DMS153 treated with DMSO at 0.1 percent for 48 hours (cell line): Measurements from ENCODE around the gene APOA4.

ENCODE experiments used
- DNase-seq: peaks from one replicate; lab custom pipeline; 2025; ENCODE audit not compliant: unreplicated experiment; lab: John Stamatoyannopoulos, UW

Gene APOA4

DNA sequence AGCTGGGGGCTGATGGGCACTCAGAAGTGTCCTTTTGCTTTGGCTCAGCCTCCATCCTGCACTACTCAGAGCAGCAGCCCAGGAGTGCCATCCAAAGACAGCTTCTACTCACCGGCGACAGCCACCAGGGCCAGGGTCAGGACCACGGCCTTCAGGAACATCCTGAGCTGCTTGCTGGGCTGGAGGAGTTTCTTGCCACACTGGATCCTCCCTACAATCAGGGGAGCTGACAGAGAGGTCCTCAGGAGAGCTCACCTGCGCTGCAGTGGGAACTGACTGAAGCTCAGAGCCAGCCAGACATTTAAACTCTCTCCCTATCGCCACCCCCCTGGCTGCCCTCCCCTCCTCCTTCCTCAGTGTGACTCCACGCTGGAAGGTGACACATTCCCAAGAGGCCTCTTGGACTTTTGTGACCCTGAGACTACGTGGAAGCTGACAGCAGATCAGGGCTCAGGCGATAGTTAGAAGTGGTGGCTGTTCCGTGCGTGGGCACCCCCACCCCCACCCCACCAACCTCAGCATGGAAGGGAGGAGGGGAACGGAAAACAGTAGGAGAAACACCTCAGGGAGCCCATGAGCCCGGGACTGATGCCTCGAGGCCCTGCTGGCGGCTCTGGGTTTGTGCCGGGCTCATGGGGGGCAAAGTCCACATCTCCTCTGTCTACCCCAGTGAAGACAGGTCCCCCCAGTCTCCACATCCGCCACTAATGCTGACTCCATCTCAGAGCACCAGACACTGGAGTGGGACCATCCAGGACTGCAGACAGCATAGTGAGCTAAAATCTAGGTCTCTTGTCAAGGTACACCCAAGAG is at the start of gene APOA4:
Gene APOA4 (minus strand): TSS at position 274 of the 813 bp plus-strand sequence. CDS start 113 bp downstream, at position 161.
- DNase-seq: no peak

DNA sequence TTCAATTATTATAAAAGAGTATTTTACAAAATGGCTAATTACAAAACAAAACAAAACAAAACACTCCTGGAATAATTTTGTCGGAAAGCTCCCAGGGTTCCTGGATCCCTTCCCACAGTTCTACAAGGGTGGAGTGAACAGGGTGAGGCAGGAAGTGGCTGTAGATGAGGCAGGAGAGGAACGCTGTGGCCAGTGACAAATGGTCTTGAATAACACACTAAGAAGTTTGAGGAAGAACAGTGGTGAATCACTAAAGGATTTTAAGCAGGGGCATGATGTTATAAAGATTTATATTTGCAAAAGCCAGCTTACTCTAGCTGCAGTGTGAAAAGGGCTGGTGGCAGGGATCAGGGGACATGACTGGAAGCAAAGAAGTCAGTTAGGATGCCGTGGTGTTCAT is 48.1 kb upstream of the APOA4 start:
- no peak for DNase-seq

DNA sequence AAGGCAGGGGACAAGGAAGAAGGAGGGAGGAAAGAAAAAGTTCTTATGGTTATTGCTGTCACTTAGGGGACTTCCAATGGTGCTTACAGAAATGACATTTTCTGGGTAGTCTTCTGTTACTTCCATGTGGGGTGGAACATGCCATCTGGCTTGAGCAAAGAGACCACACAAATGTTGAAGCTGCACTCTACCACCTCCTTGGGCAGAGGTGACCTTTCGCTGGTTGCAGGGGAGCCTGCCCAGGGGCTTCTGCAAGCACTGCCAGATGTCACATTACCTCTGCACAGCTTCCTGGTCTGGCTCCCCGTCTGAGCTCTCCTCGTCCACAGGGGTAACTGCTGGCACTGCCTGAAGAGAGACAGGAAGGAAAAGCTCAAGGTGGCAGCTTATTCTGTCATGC is 47.0 kb upstream of the APOA4 start:
- DNase-seq: no peak

DNA sequence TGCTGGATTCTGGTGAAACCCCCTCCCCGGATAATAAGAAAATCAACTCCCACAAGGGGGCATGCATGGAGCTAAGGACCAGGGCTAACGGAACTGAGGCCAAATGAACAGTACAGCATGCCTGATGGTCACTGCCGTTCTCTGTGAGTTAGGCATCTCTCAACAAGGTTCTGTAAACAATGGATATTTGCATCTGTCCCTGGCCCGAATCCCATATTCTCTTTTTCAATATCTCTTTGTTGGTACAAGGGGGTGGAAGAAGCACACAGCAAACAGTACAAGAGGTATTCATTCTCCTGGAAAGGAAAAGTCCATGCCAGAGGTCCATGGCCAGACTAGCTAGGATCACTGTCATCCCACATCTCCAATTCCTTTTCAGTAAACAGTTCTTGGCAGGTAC is 46.5 kb upstream of the APOA4 start:
- DNase-seq: no peak

DNA sequence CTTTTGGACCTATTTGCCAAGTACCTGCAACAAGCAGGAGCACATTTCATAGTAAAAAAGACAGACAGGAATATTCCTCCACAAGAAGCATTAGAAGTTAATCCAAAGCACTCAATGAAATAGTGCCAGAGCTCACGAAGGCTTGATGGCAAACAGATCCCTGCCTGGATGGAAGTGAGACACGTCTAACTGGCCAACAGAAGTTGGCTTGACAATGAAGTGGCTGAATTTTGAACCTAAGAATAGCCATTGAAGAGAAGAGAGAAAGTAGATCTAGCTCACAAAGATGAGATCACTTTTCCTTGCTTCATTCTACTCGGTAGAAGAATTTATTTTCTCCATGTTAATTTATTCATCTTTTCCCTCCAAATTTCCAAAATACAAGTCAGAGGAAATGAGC is 45.0 kb upstream of the APOA4 start:
- no peak for DNase-seq

DNA sequence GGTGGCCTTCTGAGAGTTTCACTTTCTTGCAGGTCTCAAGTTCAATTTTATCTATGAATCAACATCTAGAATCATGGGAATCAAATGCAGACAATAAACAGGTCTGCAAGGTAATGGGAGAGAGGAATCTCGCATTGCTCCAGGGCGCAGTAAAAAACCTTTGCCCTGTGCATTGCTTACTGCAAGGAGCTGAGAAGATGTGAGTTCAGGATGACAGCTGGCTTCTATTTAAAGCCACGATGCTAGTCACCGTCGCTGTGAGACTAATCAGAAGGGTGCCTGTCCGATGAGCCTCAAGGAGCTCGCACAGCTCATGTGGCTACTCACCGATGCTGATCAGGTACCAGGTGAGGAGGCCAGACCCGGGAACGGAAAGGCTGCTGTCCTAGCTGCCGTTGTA is 44.5 kb upstream of the APOA4 start:
- DNase-seq: no peak

DNA sequence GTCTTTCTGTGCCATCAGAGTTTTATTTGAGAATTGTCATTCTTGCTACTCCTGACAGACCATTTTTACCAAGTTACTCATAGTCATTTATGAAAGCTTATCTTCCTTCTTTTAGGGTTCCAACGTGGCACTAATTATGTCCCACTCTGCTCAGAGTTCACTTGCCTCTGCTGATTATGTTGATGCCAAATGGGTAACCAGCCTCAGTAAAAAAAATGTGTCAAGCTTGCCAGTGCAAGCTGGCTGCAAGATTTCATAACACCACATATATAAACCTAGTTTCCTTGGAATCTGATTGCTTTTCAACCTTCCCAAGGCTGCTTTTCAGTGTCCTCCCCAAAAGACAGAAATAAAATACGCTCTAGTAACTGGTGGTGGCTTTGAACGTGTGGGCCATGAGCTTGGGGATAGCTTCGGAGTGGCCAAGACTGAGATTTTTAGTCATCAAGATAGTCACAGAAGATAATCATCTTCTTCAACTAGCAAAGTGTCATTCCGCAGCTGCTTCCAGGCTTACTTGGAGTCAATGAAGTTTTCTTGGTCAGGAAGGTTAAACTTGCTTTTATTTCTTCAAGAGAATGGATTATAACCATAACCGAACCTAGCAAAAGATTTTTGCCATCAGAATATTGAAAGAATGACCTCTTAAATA is 43.8 kb upstream of the APOA4 start:
- no peak for DNase-seq

DNA sequence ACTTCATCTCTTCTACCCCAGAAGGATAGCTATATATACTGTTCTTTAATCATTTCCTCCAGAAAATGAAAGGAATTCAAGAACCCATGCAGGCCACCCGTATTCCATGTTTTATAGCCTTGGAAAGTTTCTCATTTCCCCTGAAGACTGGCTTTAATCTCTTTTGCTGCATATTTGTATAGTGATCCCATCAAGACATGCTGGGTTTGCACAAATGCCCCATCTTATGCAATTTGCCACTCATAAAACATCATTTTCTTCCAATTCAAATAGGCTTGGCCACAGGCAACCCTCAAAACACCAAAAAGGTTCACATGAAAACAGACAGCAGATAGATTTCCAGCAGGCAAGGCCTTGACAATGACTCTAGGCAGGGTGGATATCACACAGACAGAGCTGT is 42.6 kb upstream of the APOA4 start:
- no peak for DNase-seq

DNA sequence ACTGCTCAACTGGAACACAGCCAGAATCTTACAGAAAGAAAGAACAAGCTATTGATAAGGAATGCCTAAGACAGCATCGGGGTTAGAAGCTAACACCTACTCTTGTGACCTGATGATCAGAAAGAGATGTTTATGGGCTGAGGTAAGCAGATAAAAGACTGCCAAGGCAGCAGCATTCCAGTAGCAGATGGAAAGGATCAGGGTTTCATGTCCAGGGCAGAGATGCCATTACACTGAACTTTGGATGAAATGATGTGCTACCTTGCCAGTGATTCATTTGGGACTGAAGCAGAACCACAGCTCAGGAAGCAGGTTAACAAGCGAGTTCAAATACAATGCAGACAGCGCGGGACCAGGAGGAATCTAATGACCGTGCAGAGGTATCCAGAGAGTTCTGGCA is 41.4 kb upstream of the APOA4 start:
- no peak for DNase-seq

DNA sequence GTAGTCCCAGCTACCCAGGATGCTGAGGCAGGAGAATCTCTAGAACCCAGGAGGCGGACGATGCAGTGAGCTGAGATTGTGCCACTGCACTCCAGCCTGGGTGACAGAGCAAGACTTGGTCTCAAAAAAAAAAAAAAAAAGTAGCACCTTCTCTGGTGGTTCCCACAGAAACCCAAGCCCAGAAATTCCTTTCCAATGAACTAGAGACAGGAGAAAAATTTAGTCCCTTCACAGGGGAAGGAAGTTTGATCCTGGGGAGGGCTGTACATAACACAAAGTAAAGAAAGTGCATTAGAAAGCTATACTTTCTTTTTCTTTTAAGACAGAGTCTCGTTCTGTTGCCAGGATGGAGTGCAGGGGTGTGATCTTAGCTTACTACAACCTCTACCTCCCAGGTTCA is 39.8 kb upstream of the APOA4 start:
- DNase-seq: no peak

DNA sequence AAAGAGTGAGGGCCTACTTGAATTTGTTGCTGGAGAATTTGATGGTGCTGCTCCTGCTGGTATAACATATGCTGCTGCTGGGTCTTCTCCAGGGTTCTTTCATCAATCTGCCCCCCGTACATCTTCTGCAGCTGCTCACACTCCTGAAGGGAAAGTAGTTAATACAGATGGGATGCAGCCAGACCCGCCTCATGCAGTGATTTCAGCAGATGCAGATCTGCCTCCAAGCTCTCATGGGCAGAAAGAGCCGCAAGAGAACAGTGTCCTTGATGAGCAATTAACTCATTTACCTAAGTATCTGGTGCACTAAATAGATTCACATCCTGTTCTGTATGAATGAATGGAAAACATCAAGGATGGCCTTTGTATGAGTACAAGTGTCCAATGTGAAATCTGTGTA is 39.1 kb upstream of the APOA4 start:
- DNase-seq: no peak

DNA sequence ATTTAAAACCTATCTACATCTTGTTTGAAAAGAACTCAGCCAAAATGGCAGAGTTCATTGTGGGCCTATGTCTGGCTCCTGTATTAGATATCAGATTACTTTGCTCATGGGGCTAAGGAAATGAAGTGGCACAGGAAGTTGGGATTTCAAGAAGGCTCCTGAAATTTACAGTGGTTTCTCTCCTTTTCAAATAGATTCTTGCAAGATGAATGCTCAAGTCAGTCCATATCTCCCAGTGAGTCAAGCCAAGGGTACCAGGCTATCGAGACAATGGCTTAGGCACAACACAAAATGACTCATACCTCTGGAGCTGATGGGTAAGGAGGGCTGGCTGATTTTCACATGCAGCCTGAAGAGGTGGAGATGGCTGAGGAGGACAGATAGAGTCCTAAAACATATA is 38.4 kb upstream of the APOA4 start:
- no peak for DNase-seq

DNA sequence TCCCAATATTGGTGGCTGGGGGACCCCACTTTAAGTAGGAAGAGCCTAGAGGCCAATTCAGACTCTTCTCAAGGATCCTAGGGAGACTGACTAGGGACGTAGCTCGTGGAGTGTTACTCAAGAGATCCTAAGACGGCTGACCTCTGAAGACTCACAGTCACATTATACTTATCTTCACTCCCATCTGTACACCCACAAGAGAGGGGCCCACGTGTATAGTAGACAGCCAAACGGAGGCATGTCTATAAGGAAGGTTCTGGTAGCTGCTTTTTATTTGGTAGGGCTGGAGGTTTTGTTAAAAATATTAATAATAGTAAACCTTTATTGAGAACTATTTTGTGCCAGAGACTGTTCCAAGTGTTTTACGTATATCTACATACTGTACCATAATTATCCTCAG is 37.2 kb upstream of the APOA4 start:
- no peak for DNase-seq

DNA sequence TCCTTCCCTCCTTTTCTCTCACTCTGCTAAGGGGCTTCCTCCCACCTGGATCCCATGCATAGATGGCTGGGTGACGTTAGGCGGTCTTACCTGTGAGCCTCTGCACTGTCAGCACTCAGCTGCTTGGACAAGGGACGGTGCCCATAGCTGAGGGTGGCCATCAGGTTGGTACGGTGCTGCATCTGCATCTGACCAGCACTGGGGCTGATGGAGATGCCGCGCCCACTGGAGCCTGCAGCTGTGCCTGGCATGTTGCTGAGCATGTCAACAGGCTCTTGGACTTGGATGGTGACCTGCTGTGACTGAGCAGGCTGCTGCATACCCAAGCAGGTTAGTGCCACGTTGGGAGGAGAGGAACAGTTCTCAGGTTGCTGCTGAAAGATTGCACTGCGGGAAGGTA is 36.1 kb upstream of the APOA4 start:
- no peak for DNase-seq

DNA sequence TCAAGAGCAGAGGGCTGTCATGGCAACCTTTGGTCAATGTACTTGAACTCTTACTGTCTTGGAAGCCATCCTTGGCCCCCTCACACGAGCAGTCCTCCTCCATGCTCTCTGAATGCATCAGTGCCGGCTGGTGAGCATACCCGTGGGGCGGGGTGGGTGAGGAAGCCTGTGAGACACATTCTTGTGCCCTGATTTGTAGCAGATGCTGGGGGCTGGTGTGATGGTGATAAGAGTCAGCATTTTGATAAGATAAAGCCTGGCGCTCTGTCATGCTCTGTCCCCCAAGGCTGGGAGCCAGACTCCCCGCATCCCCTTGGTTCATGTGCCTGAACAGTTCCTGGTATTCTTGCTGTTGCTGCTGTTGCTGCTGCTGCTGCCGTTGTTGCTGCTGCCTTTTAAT is 34.8 kb upstream of the APOA4 start:
- no peak for DNase-seq

DNA sequence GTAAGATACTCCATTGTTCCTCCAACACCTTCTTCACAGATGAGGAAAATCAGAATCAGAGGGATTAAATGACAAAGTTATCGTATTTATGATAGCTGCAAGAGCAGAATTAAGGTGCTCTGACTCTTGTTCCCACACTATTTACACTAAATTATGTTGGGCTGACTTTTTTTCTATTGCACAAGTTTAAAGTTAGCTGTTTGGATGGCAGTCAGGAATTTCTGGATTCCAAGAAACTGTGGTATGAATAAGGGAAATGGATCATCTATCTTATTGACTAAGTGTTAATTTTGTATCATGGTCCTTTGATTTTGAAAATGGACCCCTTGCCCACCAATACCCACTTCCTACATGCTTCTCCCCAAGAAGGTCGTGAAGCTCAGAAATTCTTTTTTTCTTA is 34.2 kb upstream of the APOA4 start:
- DNase-seq: no peak

DNA sequence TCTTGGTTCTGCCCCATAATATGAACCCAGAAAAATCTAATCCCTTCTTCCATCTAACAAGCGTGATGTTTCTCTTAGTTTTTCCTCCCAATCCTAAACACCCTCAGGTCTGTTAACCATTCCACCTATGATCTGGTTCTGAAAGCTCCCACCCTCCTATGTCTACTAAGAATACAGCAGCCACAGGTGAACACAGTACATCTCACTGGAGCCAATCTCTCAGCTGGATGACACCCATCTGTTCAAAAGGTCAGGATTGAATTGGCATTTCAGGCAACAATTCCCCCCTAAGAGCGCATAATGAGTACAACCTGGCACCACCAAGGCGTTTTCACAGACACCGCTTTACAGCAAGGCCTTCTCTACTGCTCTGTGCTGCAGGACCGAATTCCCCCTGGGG is 33.3 kb upstream of the APOA4 start:
- no peak for DNase-seq

DNA sequence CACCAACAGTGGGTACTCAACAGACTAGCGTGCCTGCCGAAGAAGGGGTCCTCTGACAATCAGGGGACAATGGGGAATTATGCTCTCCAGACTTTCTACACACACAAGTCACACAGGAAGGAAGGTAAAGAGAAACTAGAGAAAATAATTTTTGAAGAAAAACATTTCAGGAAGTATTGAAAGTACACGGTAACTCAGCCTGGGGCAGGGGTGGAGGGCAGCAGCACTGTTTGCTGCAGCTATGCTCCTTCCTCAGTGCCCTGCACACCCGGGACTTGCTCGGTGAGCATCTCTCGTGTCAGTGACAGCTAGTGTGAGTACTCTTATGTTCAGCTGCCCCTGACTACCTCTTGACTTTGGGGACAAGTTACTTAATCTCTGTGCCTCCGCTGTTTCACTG is 32.3 kb upstream of the APOA4 start:
- no peak for DNase-seq

DNA sequence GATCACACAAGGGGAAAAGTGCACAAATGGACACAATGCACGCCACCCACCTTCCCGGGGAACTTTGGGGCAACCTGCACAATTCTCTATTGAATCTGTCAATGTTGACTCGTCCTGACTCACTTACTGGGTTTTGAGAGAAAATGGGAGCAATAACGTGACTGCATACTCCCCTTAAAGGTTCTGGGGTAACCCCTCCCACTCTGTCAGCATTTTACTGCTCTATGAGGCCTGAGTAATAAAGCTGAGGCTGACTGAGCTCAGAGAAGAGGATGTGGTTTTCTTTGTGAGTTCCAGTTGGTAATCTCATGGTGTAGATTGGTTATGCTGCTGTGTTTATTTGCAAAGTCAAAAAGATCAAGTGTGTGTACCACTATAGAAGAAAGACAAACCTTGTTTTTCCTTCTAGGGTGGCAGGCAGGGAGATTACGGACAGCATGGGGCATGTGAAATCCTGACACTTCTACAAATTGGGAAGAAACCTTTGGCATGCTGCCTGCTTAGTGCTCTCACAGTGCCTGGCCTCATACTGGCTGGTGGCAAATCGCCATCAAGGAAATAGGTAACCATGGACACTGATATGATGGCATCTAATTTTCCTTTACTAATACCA is 30.5 kb upstream of the APOA4 start:
- DNase-seq: no peak

DNA sequence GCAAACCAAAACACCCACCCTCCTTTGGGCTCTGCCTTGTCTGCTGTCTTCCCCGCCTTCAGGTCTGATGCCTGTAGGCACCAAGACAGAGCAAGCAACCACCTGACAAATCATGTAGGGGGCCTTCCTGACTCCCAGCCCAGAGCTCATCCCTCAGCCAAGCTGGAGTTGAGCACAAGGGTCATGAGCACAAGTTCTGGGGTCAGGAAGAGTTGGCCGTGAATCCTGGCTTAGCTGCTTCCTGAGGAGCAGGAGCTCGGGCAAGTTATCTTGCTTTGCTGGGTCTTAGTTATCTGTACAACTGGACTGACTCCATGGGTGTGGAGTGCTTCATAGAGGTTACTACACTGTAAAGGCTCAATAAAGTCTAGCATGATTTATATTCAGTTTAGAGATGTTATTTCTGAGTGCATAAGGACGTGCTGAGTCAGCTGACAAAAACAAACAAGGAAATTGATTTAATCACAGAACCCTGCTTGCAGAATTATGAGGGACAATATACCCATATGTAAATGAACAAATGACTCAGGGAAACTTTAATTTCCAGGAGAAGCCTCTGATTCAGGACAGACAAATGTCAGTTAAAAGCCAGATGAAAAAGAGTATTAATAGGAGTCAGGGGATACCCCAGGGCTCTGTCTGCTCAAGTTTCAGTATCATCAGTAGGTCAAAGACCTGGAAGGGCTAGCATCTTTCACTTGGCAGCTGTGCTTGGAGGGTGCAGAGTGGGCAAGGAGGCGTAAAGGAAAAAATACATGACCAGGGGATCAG is 29.3 kb upstream of the APOA4 start:
- no peak for DNase-seq

DNA sequence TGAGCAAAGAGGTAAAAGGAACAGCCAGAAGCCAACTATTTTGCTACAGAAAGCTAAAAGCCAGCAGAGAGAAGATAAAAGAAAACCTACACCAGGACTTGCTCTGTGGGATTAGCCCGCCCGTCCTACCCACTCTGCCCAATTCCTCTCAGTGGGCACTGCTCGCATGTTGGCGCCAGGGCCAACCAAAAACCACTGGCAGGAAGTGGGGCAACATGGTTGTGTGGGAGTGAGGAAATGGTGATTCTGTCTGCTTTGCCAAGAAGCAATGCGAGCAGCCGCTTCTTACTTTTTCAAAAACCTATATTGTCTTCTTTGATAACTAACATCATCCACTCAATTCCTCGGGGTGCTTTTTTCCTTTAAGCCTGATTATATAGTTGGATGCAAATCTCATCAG is 28.5 kb upstream of the APOA4 start:
- no peak for DNase-seq

DNA sequence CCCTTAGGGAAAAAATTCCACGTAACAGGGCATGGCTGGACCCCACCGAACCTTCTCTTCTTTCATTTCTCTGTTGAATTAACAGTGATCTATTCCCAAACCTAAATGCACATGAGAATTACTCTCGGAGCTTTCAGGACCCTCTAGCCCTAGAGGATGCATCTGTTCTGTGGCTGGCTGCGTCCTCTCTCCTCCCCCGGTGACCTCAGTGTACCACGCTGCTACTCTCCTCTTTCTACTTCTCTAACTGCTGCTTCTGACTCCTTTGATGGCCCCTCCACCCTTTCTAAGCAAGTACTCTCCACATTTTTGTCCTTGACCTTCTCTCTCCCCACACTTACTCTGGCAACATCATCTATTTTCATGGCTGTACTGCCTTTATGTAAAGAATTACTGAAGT is 26.4 kb upstream of the APOA4 start:
- no peak for DNase-seq
